Hepatocyte (in vitro differentiated cells): Measurements from ENCODE around the gene MS4A2.

Source experiments
- CTCF ChIP-seq: fragments of 200-600 bp; sonication (generic); IDR thresholded peaks from 2 replicates; pipeline ENCODE4 v1.5.1; 2016; ENCODE audit warnings: antibody characterized with exemption, mild to moderate bottlenecking; ENCODE audit not compliant: poor library complexity
- EZH2 ChIP-seq: fragments of 200-600 bp; sonication (generic); IDR thresholded peaks from 2 replicates; pipeline ENCODE4 v1.6.1; 2016; ENCODE audit warnings: antibody characterized with exemption, mild to moderate bottlenecking, borderline replicate concordance
- EZH2phosphoT487 ChIP-seq: fragments of 200-600 bp; sonication (generic); IDR thresholded peaks from one replicate; pipeline ENCODE4 v1.6.1; 2018; ENCODE audit warnings: antibody characterized with exemption, mild to moderate bottlenecking, low read depth, moderate library complexity; ENCODE audit not compliant: unreplicated experiment, severe bottlenecking

GRCh38 chr11:60098508-60098907 is 10.0 kb downstream of the MS4A2 start:
- TF ChIP-seq CTCF (no peak), EZH2 (no peak), EZH2phosphoT487 (no peak)
